22Rv1 (cell line): ENCODE results near the gene ASXL2.

ENCODE experiments used
- ZFX ChIP-seq: fragments of 450-650 bp; IDR thresholded peaks from 2 replicates; pipeline ENCODE4 v1.6.1; 2017; ENCODE audit warnings: antibody characterized with exemption, borderline replicate concordance
- TF ChIP-seq, protein P1 (sequence below): fragments of 450-650 bp; IDR thresholded peaks from 2 replicates; pipeline ENCODE4 v1.5.1; 2017; ENCODE audit warnings: mild to moderate bottlenecking

DNA sequence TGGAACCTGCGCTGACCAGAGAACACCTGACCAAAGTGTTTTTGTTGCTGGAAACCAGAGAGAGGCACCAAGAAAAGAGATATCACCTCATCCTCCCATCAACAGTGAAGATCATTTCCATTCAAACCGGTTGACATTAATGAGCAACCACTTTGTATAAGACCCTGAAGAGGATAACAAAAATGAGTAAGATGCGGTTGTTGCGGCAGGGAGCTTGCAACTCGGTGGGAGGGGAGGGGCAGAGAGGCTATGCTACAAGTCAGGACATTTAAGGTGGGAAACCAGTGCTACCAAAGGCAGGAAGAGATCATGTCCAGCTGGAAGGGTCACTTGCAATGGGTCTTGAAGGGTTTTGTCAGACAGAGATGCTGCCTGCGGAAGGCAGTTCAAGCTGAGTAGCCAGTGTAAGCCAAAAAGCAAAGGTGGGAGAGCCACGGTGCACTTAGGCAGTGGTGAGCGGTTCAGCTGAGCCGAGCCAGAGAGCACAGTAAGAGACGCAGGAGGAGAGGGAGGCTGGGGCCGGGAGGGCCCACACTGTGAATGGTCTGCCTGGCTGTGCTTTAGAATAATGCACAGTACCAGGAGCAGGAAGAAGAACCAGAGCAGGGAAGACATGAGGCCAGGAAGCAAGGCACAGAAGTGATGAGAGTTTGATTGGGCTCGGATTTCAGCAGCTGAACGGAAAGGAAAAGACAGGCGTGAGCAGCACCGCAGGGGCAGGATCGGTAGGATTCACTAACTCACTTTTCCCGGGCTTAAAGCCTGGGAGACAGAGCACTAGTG, 180.5 kb downstream of the ASXL2 start:
- TF ChIP-seq, protein P1, sequence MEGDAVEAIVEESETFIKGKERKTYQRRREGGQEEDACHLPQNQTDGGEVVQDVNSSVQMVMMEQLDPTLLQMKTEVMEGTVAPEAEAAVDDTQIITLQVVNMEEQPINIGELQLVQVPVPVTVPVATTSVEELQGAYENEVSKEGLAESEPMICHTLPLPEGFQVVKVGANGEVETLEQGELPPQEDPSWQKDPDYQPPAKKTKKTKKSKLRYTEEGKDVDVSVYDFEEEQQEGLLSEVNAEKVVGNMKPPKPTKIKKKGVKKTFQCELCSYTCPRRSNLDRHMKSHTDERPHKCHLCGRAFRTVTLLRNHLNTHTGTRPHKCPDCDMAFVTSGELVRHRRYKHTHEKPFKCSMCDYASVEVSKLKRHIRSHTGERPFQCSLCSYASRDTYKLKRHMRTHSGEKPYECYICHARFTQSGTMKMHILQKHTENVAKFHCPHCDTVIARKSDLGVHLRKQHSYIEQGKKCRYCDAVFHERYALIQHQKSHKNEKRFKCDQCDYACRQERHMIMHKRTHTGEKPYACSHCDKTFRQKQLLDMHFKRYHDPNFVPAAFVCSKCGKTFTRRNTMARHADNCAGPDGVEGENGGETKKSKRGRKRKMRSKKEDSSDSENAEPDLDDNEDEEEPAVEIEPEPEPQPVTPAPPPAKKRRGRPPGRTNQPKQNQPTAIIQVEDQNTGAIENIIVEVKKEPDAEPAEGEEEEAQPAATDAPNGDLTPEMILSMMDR: no peak
- no peak for TF ChIP-seq ZFX
